ENCODE data around the gene RFX2. TPM values are rescaled to one million over a fixed set of nuclear protein-coding genes. Genes with fewer than 3 reads are reported as not detected.
A peak's percentile ranks its signal among the peaks of the same experiment; 100 is the strongest.

Gene RFX2
- total RNA-seq, 1 donor, result 6.5 TPM

GRCh38 chr19:6058518-6059201 is 51.6 kb downstream of the RFX2 start:
- no peak for DNase-seq (ENCODE audit: low read depth)
- TF ChIP-seq CTCF (IDR thresholded peaks at IDR 0.05; ENCODE audit: insufficient read depth, low read depth, low read length), result no peak
- H3K4me3 ChIP-seq (ENCODE audit: low read depth, low read length), result no peak overlapping the region

DNA sequence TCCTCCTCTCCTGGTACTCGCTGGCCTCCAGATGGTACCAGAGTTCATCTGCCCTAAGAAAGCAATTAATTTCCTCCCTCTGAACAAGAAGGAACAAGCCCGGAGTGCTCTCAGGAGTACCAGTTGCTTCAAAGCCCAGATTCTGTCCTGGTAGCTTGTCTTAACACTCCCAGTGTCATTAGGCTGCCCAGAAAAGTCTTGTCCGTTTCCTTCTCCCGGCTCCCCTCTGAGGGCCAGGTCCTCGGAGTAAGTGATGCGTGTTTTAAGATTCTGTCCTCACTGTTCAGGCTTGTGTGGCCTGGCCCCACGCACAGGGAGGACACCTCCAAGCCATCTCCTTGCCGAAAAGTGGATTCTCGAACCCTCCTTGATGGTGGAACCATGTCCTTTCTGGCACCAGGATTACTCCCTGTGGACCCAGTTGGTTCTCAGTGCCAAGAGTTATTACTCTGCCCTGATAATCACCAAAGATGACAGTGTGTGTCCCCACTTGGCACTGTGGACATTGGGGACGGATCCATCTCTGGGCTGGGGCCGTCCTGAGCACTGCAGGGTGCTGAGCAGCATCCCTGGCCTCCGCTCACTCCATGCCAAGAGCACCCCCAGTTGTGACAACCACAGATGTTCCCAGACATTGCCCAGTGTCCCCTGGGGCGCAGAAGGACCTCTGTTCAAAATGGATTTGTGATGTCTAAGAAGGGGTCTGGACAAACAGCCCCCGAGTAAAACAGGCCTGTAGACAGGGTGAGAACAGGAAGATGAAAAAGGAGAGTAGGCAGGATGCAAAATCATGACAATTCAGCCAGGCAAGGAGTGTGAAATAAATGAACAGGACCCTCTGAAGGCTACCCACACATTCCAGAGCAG is 52.4 kb downstream of the RFX2 start:
- no peak overlapping the region for H3K4me3 ChIP-seq (ENCODE audit: low read depth, low read length)
- DNase-seq (ENCODE audit: low read depth), result no peak
- TF ChIP-seq CTCF (IDR thresholded peaks at IDR 0.05; ENCODE audit: insufficient read depth, low read depth, low read length), result no peak

DNA sequence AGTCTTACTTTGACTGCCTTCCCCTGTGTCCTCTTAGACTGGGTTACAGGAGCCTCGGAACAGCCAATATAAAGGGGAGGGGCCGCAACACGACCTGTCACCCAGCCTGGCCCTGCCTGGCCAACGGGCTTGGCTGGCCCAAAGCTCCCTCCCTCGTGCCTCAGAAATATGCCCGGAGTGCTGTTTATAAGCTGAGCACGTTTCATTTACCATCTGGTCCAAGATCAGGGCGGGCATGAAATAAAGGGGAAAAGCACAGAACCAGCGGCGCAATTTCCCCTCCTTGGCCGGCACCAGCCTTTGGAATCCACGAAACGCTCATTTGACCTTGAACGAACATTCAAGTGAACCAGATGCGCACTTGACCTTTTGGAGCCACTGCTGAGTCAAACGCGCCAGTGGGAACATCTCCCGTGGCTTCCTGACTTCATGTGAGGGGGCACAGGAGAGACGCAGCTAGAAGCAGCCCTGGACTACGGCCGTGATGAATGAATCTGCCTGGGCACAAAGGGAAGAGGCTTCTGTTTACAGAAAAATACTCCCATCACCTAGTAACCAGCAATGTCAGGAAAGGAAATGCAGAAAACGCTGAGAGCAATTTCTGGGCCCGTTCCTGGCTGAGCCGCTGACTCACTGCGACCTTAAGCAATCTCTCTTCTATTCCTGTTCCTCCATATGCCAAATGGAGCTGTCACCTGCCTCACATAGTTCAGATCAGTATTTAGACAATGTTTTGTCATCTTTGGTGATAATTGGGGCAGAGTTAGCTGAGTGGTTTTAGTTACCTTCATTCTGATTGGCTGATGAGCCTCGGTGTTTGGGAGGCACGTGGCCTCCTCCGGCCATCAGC is 53.3 kb downstream of the RFX2 start:
- DNase-seq (ENCODE audit: low read depth), result peak; percentile 87
- no peak for TF ChIP-seq CTCF (IDR thresholded peaks at IDR 0.05; ENCODE audit: insufficient read depth, low read depth, low read length)
- no peak overlapping the region for H3K4me3 ChIP-seq (ENCODE audit: low read depth, low read length)

DNA sequence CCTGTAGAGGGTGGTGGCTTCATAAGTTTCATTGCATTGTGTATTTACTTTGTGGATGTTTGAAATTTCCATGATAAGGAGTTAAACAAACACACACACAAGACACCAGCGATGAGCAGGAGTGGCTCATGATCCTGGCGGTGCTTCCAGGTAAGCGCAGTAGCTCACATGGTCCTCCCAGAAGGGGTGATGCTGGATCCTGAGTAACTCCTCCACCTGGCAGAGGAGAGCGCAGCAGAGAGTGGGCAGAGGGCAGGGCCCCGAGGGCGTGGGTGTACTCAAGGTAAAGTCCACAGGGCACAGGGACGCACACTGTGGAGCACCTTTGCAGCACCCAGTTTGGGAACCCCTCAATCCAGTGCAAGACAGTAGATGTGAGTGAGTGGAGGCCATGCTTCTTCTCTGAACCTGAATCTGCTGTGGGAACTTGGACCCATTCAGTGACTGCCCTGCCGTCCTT is 54.0 kb downstream of the RFX2 start:
- DNase-seq (ENCODE audit: low read depth), result no peak
- no peak for TF ChIP-seq CTCF (IDR thresholded peaks at IDR 0.05; ENCODE audit: insufficient read depth, low read depth, low read length)
- H3K4me3 ChIP-seq (ENCODE audit: low read depth, low read length), result no peak overlapping the region

- TF ChIP-seq CTCF (IDR thresholded peaks at IDR 0.05; ENCODE audit: insufficient read depth, low read depth, low read length), result no peak
- no peak overlapping the region for H3K4me3 ChIP-seq (ENCODE audit: low read depth, low read length)
- no peak for DNase-seq (ENCODE audit: low read depth)
Observed at GRCh38 chr19:6055013-6055795, 55.1 kb downstream of the RFX2 start.
